Duodenal mucosa (tissue), 2 donors: ENCODE data around the gene IL17C.
"Not testable (repeated sequence)": the region's sequence is repeated elsewhere in the genome, so short reads cannot be mapped to it uniquely, and the experiment has no call there.

Source experiments
- H3K27ac ChIP-seq: one replicate; pipeline ENCODE4 v1.7.0; 2013; ENCODE audit warnings: low read depth, low read length
- H3K27me3 ChIP-seq, 2 donors: one replicate each; pipeline ENCODE4 v1.7.0; 2013; ENCODE audit warnings: low read length in 2 of 2, control low read depth in 1 of 2; ENCODE audit not compliant: insufficient read depth in 2 of 2, control insufficient read depth in 1 of 2
- H3K36me3 ChIP-seq, 2 donors: one replicate each; pipeline ENCODE4 v1.7.0; 2013; ENCODE audit warnings: low read length in 2 of 2, control low read depth in 1 of 2; ENCODE audit not compliant: insufficient read depth in 2 of 2, control insufficient read depth in 1 of 2
- H3K4me1 ChIP-seq, 2 donors: one replicate each; pipeline ENCODE4 v1.7.0; 2013; ENCODE audit warnings: low read length in 2 of 2, control low read depth in 1 of 2; ENCODE audit not compliant: insufficient read depth in 2 of 2, control insufficient read depth in 1 of 2
- H3K4me3 ChIP-seq, 2 donors: one replicate each; pipeline ENCODE4 v1.7.0; 2013; ENCODE audit warnings: low read length in 2 of 2, low read depth in 1 of 2
- H3K9ac ChIP-seq, 2 donors: one replicate each; pipeline ENCODE4 v1.7.0; 2013; ENCODE audit warnings: low read length in 2 of 2, low read depth in 1 of 2
- H3K9me3 ChIP-seq, 2 donors: one replicate each; pipeline ENCODE4 v1.7.0; 2013; ENCODE audit warnings: low read length in 2 of 2, control low read depth in 1 of 2; ENCODE audit not compliant: control insufficient read depth in 1 of 2

IL17C gene

DNA sequence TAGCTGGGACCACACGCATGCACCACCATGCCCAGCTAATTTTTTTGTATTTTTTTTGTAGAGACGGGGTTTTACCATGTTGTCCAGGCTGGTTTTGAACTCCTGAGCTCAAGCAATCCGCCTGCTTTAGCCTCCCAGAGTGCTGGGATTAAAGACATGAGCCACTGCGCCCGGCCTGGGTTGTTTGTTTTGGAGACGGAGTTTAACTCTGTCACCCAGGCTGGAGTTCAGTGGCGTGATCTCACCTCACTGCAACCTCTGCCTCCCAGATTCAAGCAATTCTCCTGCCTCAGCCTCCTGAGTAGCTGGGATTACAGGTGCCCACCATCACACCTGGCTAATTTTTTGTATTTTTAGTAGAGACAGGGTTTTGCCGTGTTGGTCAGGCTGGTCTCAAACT, 28.9 kb upstream of the IL17C start:
- not testable (repeated sequence) for H3K27ac ChIP-seq, H3K4me3 ChIP-seq, H3K27me3 ChIP-seq, H3K9ac ChIP-seq, H3K9me3 ChIP-seq, H3K4me1 ChIP-seq
- peaks cover 33 to 83% of the 10 kb centered on the region in 2 donors for H3K36me3 ChIP-seq

DNA sequence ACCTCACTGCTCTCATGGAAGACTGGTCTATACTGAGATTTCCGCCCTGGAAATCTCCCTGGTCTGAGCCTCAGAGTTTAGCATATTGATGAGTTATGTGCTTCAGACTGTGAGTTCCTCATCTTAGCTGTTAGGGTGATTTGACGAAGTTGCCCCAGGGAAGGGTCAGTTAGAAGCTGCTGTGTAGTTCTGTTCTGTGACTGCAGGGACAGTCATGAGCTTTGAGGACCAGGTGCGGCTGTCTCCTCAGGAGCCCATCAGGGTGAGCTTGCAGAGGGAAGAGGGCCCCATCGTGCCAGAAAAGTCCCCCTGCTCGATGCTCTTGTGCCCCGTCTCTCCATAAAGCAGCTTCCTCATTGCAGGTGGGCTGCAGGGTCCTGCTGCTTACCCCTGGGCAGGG, 28.3 kb upstream of the IL17C start:
- H3K27ac ChIP-seq, result no peak overlapping the region
- no peaks in the 10 kb centered on the region for H3K4me1 ChIP-seq
- peaks cover 33 to 81% of the 10 kb centered on the region in 2 donors for H3K36me3 ChIP-seq
- no peaks in the 10 kb centered on the region for H3K27me3 ChIP-seq
- H3K4me3 ChIP-seq, result no peak overlapping the region
- H3K9me3 ChIP-seq, result no peaks in the 10 kb centered on the region
- H3K9ac ChIP-seq, result no peak overlapping the region

DNA sequence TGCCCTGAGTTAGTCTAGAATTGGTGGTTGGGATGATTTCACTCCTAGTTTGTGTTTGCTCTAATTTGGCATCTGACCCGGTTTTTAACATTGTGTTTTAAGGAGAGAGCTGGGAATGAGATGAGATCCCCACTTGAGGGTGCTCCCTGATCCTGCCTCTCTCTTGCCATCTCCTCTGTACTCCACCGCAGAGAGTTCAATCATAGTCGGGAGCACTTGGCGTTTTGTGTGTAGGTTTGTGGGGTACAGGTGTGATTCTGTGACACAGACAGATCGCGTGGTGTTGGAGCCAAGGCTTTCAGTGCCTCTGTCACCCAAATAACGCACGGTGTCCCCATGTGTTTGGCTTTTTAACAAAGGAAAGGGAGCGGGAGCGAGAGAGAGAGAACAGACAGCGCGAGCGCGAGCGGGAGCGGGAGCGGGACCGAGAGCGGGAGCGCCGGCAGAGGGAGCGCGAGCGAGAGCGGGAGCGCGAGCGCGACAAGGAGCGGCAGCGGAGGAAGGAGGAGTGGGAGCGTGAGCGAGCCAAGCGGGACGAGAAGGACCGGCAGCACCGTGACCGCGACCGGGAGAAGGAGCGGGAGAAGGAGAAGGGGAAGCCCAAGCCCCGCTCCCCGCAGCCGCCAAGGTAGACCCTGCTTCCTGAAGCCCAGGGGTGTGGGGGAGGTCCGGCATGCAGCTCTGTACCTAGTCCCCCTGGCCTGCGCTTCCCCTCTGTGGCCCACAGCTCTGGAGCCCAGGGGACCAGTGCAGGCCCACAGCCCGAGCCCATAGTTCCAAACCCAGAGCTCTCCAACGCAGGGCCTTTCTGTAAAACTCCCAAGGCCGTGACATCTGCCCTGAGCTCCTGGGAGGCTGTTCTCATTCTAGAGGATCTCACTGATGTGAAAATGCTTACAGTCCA, 27.2 kb upstream of the IL17C start:
- no peak overlapping the region for H3K4me3 ChIP-seq
- H3K9ac ChIP-seq, result no peak overlapping the region
- peaks cover 24 to 70% of the 10 kb centered on the region in 2 donors for H3K36me3 ChIP-seq
- no peaks in the 10 kb centered on the region for H3K9me3 ChIP-seq
- H3K27me3 ChIP-seq, result no peaks in the 10 kb centered on the region
- peaks cover 8 to 11% of the 10 kb centered on the region in 2 donors for H3K4me1 ChIP-seq
- H3K27ac ChIP-seq, result no peak overlapping the region

DNA sequence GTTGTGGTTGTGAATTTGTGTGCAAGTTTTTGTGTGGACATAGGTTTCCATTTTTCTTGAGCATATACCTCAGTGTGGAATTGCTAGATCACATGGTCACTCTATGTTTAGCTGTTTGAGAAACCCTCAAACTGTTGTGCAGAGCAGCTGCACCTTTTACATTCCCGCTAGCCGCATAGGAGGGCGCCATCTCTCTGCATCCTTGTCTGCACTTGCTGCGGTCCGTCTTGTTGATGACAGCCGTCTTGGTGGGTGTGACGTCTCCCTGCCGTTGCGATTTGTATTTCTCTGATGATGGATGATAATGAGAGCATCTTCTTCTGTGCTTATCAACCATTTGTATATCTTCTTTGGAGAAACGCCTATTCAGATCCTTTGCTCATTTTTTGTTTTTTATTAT, 25.1 kb upstream of the IL17C start:
- H3K36me3 ChIP-seq, result peaks cover 18 to 56% of the 10 kb centered on the region in 2 donors
- no peak overlapping the region for H3K27ac ChIP-seq
- H3K4me3 ChIP-seq, result no peak overlapping the region
- no peaks in the 10 kb centered on the region for H3K27me3 ChIP-seq
- no peak overlapping the region for H3K9ac ChIP-seq
- H3K4me1 ChIP-seq, result peaks cover 29 to 30% of the 10 kb centered on the region in 2 donors
- no peaks in the 10 kb centered on the region for H3K9me3 ChIP-seq

DNA sequence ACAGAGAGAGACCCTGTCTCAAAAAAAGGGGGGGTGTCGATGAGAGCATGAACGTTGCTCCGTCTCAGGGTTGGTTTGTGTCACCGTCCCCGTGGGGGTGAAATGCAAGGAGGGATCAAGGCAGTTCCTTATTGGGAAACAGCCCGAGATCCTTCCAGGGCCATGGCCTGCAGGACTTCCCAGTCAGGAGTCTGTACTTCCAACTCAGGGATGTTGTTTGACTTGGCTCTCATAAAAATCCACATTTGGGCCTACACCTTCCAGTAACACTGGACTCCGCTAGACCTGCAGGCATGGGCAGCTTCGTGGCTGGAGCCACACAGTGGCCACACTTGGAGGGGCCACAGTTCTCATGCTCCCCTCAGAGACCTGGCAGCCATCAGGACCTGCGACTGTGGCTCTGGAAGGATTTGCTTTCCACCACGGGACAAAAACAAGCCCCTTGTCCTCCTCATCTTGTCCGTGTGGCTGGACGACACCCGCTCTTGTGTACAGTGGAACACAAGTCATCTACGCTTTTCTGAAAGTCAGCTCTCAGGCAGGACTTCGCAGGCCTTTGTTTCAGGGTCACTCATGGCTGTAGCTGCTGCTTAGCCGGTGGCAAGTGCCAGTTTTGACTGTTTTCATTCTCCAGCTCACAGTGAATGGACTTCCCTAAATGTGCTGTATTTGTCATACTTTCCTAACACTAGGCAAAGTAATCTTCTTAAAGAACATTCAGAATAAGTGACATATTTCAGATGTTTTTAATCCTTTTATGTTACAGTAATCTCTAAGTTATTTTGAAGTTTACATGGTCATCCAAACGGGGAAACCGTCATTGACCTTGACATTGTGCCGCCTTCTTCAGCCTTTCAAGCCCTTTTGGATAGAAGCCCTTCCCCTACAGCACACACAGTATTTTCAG, 24.2 kb upstream of the IL17C start:
- H3K9me3 ChIP-seq, result no peaks in the 10 kb centered on the region
- H3K27me3 ChIP-seq, result no peaks in the 10 kb centered on the region
- peaks cover 14 to 54% of the 10 kb centered on the region in 2 donors for H3K36me3 ChIP-seq
- no peak overlapping the region for H3K9ac ChIP-seq
- H3K4me3 ChIP-seq, result no peak overlapping the region
- H3K27ac ChIP-seq, result no peak overlapping the region
- peaks cover 36 to 39% of the 10 kb centered on the region in 2 donors for H3K4me1 ChIP-seq

DNA sequence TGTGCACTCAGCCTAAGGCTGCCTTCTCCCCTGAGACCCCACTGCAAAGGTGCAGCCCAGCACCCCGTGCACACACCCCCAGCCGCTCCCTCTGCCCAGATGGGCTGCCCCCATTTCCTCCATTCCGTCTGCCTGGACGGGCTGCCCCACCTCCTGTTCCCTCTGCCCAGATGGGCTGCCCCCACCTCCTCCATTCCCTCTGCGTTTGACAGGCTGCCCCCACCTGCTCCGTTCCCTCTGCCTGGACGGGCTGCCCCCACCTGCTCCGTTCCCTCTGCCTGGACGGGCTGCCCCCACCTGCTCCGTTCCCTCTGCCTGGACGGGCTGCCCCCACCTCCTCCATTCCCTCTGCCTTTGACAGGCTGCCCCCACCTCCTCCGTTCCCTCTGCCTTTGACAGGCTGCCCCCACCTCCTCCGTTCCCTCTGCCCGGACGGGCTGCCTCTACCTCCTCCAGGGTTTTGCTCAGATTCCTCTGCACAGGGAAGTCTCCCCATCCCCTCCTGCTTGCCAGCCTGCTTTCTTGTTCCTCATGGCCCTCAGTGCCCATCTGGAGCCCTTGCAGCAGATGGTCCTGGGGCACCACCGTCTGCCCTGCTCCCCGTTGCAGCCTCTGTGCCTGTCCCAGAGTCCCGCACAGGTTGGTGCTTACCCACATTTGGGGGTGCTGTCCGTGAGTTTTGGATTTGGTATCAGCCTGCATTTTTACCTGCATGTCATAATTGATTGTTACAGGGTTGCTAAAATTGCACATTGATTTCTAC, 23.4 kb upstream of the IL17C start:
- no peaks in the 10 kb centered on the region for H3K27me3 ChIP-seq
- no peak overlapping the region for H3K27ac ChIP-seq
- peaks cover 9 to 54% of the 10 kb centered on the region in 2 donors for H3K36me3 ChIP-seq
- H3K4me1 ChIP-seq, result peaks cover 40 to 44% of the 10 kb centered on the region in 2 donors
- H3K9ac ChIP-seq, result no peak overlapping the region
- H3K9me3 ChIP-seq, result no peaks in the 10 kb centered on the region
- no peak overlapping the region for H3K4me3 ChIP-seq

DNA sequence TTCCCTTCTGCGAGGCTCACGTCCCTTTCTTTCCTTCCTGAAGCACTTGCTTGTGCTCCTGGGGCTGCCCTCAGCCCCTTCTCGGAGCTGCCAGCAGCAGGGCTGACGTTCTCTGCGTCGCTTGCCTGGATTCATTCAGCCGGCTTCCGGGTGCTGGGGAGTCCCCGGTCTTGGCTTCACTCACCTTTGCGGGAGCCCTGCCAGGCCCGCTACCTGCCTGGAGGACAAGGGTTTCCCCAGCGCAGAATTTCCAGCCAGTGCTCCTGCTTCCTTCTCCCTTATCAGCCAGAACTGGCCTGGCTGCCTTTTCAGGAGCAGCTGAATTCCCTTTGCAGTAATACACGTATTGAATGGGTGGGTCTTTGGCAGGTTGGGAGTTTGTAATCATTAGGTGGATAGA, 22.1 kb upstream of the IL17C start:
- H3K36me3 ChIP-seq, result peaks cover 2 to 43% of the 10 kb centered on the region in 2 donors
- peak overlapping the region; percentile 70 for H3K27ac ChIP-seq
- H3K4me3 ChIP-seq, result peak overlapping the region; percentile 6 to 28
- peaks cover 40 to 50% of the 10 kb centered on the region in 2 donors for H3K4me1 ChIP-seq
- no peaks in the 10 kb centered on the region for H3K9me3 ChIP-seq
- H3K9ac ChIP-seq, result peak overlapping the region; percentile 51 to 73
- H3K27me3 ChIP-seq, result no peaks in the 10 kb centered on the region

DNA sequence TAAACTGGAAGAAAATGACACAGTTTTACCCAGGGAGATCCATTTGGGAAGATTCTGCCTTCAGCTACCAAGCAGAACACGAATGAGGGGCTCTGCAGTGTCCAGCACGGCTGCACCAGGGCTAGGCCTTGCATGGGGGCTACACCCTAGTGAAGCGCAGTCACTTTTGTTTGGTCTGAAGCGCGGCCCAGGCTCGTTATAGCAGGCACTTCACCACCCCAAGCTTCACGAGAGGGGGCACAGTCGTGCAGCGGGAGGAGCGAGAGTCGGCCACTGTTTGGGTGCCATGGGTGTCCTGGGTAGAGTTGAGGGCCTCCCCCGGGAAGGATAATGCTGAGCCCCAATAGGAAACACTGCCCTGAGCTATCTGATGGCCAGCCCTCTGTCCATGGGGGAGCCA, 21.6 kb upstream of the IL17C start:
- Histone ChIP-seq H3K9me3 (no peaks in the 10 kb centered on the region), H3K4me3 (peak overlapping the region; percentile 28 to 35), H3K9ac (peak overlapping the region; percentile 51 to 73), H3K36me3 (peaks cover 2 to 43% of the 10 kb centered on the region in 2 donors), H3K27ac (peak overlapping the region; percentile 70), H3K4me1 (peaks cover 40 to 50% of the 10 kb centered on the region in 2 donors), H3K27me3 (no peaks in the 10 kb centered on the region)

DNA sequence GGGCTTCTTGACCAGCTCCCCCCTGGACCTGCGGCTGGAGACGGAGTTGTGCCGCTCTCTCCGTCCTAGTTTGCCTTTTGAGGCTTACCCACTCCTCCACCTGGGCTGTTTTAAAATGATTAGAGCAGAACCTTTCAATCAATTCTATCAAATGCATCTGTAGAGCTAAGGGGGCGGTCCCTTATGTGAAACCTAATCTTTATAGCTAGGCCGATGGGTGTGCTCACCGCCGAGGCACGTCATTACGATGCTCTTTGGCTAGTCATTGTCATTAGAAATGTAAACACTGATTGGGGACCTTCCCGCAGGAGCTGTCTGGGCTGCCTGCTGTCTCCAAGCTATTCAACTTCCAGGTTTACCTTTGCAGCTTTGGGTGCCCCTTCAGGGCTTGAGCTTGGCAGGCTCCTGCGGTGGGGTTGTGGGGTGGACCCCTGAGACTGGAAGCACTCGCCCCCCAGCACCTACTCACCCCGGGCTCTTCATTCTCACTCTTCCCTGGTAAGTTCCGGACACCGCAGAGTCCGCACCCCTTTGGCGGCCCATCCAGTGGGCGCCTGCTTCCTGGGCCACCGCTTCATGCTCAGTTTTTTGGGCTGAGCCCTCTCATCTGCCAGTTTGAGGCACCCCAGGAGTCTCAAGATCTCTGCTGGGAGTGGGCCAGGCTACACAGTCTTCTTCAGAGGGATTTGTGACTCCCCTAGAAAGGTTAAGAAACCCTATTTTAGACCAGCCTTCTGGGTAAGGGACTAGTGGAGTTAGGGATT, 20.9 kb upstream of the IL17C start:
- H3K4me3 ChIP-seq, result peak overlapping the region; percentile 28 to 35
- peak overlapping the region; percentile 51 to 73 for H3K9ac ChIP-seq
- H3K36me3 ChIP-seq, result peaks cover 7 to 45% of the 10 kb centered on the region in 2 donors
- H3K9me3 ChIP-seq, result no peaks in the 10 kb centered on the region
- no peaks in the 10 kb centered on the region for H3K27me3 ChIP-seq
- no peak overlapping the region for H3K27ac ChIP-seq
- peaks cover 40 to 50% of the 10 kb centered on the region in 2 donors for H3K4me1 ChIP-seq
